HG03342 (cell line): ENCODE results near the gene MACROD2.
A peak's percentile ranks its signal among the peaks of the same experiment; 100 is the strongest.

ENCODE experiments used
- ATAC-seq: cut with Tn5 transposase; IDR thresholded peaks from one replicate; pipeline ENCODE4 v1.9.1; 2021; ENCODE audit warnings: mild to moderate bottlenecking, moderate library complexity; ENCODE audit not compliant: unreplicated experiment

MACROD2 gene

GRCh38 chr20:15889514-15890256 lies 1894.4 kb downstream of the MACROD2 start:
- ATAC-seq: no peak

GRCh38 chr20:15890407-15890982 lies 1895.2 kb downstream of the MACROD2 start:
- no peak for ATAC-seq

- ATAC-seq: no peak
Observed at GRCh38 chr20:15895126-15895525, 1899.8 kb downstream of the MACROD2 start.

GRCh38 chr20:15895560-15896084 lies 1900.3 kb downstream of the MACROD2 start:
- ATAC-seq: peak; percentile 93

GRCh38 chr20:15899967-15900366 lies 1904.7 kb downstream of the MACROD2 start:
- no peak for ATAC-seq

GRCh38 chr20:15900443-15900842 lies 1905.1 kb downstream of the MACROD2 start:
- no peak for ATAC-seq

GRCh38 chr20:15902493-15902892 lies 1907.2 kb downstream of the MACROD2 start:
- ATAC-seq: no peak

GRCh38 chr20:15905661-15906060 lies 1910.3 kb downstream of the MACROD2 start:
- ATAC-seq: no peak

GRCh38 chr20:15909995-15910394 lies 1914.7 kb downstream of the MACROD2 start:
- ATAC-seq: no peak

- no peak for ATAC-seq
Observed at GRCh38 chr20:15911581-15911980, 1916.3 kb downstream of the MACROD2 start.

GRCh38 chr20:15913391-15914025 lies 1918.2 kb downstream of the MACROD2 start:
- no peak for ATAC-seq

GRCh38 chr20:15916623-15917022 lies 1921.3 kb downstream of the MACROD2 start:
- no peak for ATAC-seq

- no peak for ATAC-seq
Observed at GRCh38 chr20:15917283-15917682, 1922.0 kb downstream of the MACROD2 start.

GRCh38 chr20:15918631-15919030 lies 1923.3 kb downstream of the MACROD2 start:
- ATAC-seq: no peak

GRCh38 chr20:15919118-15919517 lies 1923.8 kb downstream of the MACROD2 start:
- ATAC-seq: no peak

- ATAC-seq: no peak
Observed at GRCh38 chr20:15921930-15922329, 1926.6 kb downstream of the MACROD2 start.

- peak; percentile 30 for ATAC-seq
Observed at GRCh38 chr20:15922556-15922955, 1927.2 kb downstream of the MACROD2 start.

- ATAC-seq: peak; percentile 53
Observed at GRCh38 chr20:15923030-15923776, 1927.9 kb downstream of the MACROD2 start.

GRCh38 chr20:15924556-15924955 lies 1929.2 kb downstream of the MACROD2 start:
- no peak for ATAC-seq

GRCh38 chr20:15925376-15925775 lies 1930.1 kb downstream of the MACROD2 start:
- no peak for ATAC-seq
